Measurements from ENCODE around the gene GNB1L. TPM values are rescaled to one million over a fixed set of nuclear protein-coding genes. Genes with fewer than 3 reads are reported as not detected.

Gene GNB1L
- total and polyA plus RNA-seq, 2 of the 13 experiments (the other 11 are each of a cell fraction or from before 2014, with no cell fraction given), result 2.5 to 7.4 TPM

DNA sequence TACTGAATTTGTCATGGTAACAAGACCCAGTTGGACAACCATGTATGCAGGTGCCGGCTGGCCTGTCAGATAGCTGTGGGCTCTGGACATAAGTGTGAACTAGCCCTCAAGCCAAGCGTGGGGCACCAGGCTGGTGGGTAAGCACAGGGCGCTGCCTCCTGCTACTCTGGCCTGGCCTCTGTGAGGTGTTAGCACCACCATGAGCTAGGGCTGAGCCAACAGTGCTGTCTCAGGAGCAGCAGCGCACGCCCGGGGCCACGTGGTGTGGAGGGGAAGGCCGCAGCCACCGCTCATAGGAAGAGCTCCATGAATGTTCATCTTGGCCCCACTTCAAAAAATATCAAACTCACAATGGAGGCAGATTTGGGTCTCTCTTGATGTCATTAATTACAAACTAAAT is 35.3 kb upstream of the GNB1L start:
- no peak for TF ChIP-seq RNF2 (conservative IDR thresholded peaks at IDR 0.05; ENCODE audit: low read depth)
- no peak for TF ChIP-seq TARDBP (CRISPR knock-in tag; IDR thresholded peaks at IDR 0.05)
- no peak for TF ChIP-seq SALL2 (CRISPR knock-in tag; IDR thresholded peaks at IDR 0.05)
- TF ChIP-seq, protein P1, sequence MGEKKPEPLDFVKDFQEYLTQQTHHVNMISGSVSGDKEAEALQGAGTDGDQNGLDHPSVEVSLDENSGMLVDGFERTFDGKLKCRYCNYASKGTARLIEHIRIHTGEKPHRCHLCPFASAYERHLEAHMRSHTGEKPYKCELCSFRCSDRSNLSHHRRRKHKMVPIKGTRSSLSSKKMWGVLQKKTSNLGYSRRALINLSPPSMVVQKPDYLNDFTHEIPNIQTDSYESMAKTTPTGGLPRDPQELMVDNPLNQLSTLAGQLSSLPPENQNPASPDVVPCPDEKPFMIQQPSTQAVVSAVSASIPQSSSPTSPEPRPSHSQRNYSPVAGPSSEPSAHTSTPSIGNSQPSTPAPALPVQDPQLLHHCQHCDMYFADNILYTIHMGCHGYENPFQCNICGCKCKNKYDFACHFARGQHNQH (CRISPR knock-in tag; IDR thresholded peaks at IDR 0.05), result no peak
- no peak for TF ChIP-seq ZFP37 (CRISPR knock-in tag; IDR thresholded peaks at IDR 0.05; ENCODE audit: borderline replicate concordance)
- TF ChIP-seq KDM2A (CRISPR knock-in tag; IDR thresholded peaks at IDR 0.05; ENCODE audit: borderline replicate concordance, low read depth), result no peak
- TF ChIP-seq CBX1 (IDR thresholded peaks at IDR 0.05; ENCODE audit: low read depth), result no peak
- TF ChIP-seq HNRNPL (IDR thresholded peaks at IDR 0.05; ENCODE audit: low read depth, low read length), result 0 out of 2 replicates have a peak, but pooled peaks have one; percentile 5
- no TSS peak for BruUV-seq (replicated peaks)
- H3K4me2 ChIP-seq (ENCODE audit: low read depth, low read length), result no peak overlapping the region
- DNase-seq (ENCODE audit: low spot score) (no peak), FAIRE-seq (no peak), ATAC-seq (no peak)
- no peak overlapping the region for H3K9ac ChIP-seq (ENCODE audit: insufficient read depth, low read depth, low read length)
- 97% methylated on average over 9 of the region's 9 CpGs for WGBS (ENCODE audit: low lambda C conversion rate)
- no peak overlapping the region for H3K27ac ChIP-seq (ENCODE audit: extremely low read length, insufficient read depth, low read length)
- peaks cover 2 to 7% of the 10 kb centered on the region in 2 experiments; a peak in 2 of 5 replicates for H3K36me3 ChIP-seq (replicated peaks in 1 of 2; ENCODE audit: control insufficient read depth in 1 of 2, insufficient read depth in 2 of 2, low read length in 2 of 2)
- no peak overlapping the region for H2AFZ ChIP-seq (ENCODE audit: low read length)
- intact Hi-C loops (cut with micrococcal nuclease; ENCODE audit: unreplicated experiment) (loop anchor here (5.0 kb wide), 1 partner anchor 68 kb away; no protein-coding TSS in a partner anchor), in situ Hi-C loops (cut with HindIII; ENCODE audit: extremely low pct_ligation_motif_present, low pct_unique_long_range_greater_than_20kb) (no loop called here)
- peaks cover 27% of the 10 kb centered on the region for H3K4me1 ChIP-seq (ENCODE audit: insufficient read depth, low read length)
- H3K4me3 ChIP-seq (replicated peaks in 1 of 3; ENCODE audit: insufficient read depth in 1 of 3, low read depth in 2 of 3, low read length in 3 of 3), result no peak overlapping the region
- H4K20me1 ChIP-seq (ENCODE audit: insufficient read depth, low read length), result no peaks in the 10 kb centered on the region
- ChIA-PET CTCF (ENCODE audit: low intra/inter-chr PET ratio, low total read pairs) (no interaction called here), POLR2A (interaction anchor here (1.8 kb wide), 1 partner anchor 36 kb away, joined by 4 read pairs; the partner anchor contains the start of genes GNB1L and RTL10)
- H3K27me3 ChIP-seq (ENCODE audit: control insufficient read depth in 1 of 2, insufficient read depth in 2 of 2, low read length in 2 of 2), result no peaks in the 10 kb centered on the region
- no peaks in the 10 kb centered on the region for H3K9me3 ChIP-seq (ENCODE audit: low read length)
- H3K79me2 ChIP-seq (ENCODE audit: insufficient read depth, low read length), result no peaks in the 10 kb centered on the region

Measured in HepG2 (cell line).